Liver (tissue), 3 donors: ENCODE results near the gene SETBP1.

Source experiments
- CTCF ChIP-seq: fragments of 150-350 bp; IDR thresholded peaks from 2 replicates; pipeline ENCODE4 v1.5.1; 2017; ENCODE audit warnings: improper control_type of control experiment, low read depth, low read length; ENCODE audit not compliant: missing input control
- FOXA1 ChIP-seq: IDR thresholded peaks from 2 replicates; pipeline ENCODE4 v1.6.1; 2016; ENCODE audit warnings: antibody characterized with exemption
- GABPA ChIP-seq, 2 donors: IDR thresholded peaks in 1 of 2; conservative IDR thresholded peaks in 1 of 2; 2 replicates each; pipeline ENCODE4 v1.6.1; 2016; ENCODE audit warnings: antibody characterized with exemption in 2 of 2, mild to moderate bottlenecking in 1 of 2, moderate library complexity in 1 of 2
- JUND ChIP-seq, 2 donors: IDR thresholded peaks; 2 replicates each; pipeline ENCODE4 v1.6.1; 2016; ENCODE audit warnings: antibody characterized with exemption in 2 of 2
- MAX ChIP-seq: IDR thresholded peaks from 2 replicates; pipeline ENCODE4 v1.6.1; 2016; ENCODE audit warnings: antibody characterized with exemption
- NR2F2 ChIP-seq: IDR thresholded peaks from 2 replicates; pipeline ENCODE4 v1.6.1; 2016; ENCODE audit warnings: antibody characterized with exemption
- RAD21 ChIP-seq, 2 donors: IDR thresholded peaks; 2 replicates each; pipeline ENCODE4 v1.6.1; 2016; ENCODE audit warnings: antibody characterized with exemption in 2 of 2, mild to moderate bottlenecking in 2 of 2
- RXRA ChIP-seq, 2 donors: IDR thresholded peaks; 2 replicates each; pipeline ENCODE4 v1.6.1; 2017 to 2018; ENCODE audit warnings: antibody characterized with exemption in 2 of 2, mild to moderate bottlenecking in 1 of 2
- SP1 ChIP-seq: IDR thresholded peaks from 2 replicates; pipeline ENCODE4 v1.6.1; 2018; ENCODE audit warnings: antibody characterized with exemption, mild to moderate bottlenecking
- TAF1 ChIP-seq: conservative IDR thresholded peaks from 2 replicates; pipeline ENCODE4 v1.6.1; 2016; ENCODE audit warnings: antibody characterized with exemption, mild to moderate bottlenecking
- YY1 ChIP-seq: IDR thresholded peaks from 2 replicates; pipeline ENCODE4 v1.6.1; 2016; ENCODE audit warnings: antibody characterized with exemption, mild to moderate bottlenecking
- TF ChIP-seq, protein P1 (sequence below): IDR thresholded peaks from 2 replicates; pipeline ENCODE4 v1.6.1; 2016; ENCODE audit warnings: antibody characterized with exemption, mild to moderate bottlenecking
- TF ChIP-seq, protein P2 (sequence below): IDR thresholded peaks from 2 replicates; pipeline ENCODE4 v1.6.1; 2016; ENCODE audit warnings: antibody characterized with exemption
- donor health status: healthy.
- donor health status: healthy.

- no peak for TF ChIP-seq CTCF
- no peak for TF ChIP-seq SP1
- no peak for TF ChIP-seq RAD21 (IDR thresholded peaks at IDR 0.05)
- TF ChIP-seq, protein P1, sequence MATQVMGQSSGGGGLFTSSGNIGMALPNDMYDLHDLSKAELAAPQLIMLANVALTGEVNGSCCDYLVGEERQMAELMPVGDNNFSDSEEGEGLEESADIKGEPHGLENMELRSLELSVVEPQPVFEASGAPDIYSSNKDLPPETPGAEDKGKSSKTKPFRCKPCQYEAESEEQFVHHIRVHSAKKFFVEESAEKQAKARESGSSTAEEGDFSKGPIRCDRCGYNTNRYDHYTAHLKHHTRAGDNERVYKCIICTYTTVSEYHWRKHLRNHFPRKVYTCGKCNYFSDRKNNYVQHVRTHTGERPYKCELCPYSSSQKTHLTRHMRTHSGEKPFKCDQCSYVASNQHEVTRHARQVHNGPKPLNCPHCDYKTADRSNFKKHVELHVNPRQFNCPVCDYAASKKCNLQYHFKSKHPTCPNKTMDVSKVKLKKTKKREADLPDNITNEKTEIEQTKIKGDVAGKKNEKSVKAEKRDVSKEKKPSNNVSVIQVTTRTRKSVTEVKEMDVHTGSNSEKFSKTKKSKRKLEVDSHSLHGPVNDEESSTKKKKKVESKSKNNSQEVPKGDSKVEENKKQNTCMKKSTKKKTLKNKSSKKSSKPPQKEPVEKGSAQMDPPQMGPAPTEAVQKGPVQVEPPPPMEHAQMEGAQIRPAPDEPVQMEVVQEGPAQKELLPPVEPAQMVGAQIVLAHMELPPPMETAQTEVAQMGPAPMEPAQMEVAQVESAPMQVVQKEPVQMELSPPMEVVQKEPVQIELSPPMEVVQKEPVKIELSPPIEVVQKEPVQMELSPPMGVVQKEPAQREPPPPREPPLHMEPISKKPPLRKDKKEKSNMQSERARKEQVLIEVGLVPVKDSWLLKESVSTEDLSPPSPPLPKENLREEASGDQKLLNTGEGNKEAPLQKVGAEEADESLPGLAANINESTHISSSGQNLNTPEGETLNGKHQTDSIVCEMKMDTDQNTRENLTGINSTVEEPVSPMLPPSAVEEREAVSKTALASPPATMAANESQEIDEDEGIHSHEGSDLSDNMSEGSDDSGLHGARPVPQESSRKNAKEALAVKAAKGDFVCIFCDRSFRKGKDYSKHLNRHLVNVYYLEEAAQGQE: no peak
- TF ChIP-seq TAF1: no peak
- TF ChIP-seq, protein P2, sequence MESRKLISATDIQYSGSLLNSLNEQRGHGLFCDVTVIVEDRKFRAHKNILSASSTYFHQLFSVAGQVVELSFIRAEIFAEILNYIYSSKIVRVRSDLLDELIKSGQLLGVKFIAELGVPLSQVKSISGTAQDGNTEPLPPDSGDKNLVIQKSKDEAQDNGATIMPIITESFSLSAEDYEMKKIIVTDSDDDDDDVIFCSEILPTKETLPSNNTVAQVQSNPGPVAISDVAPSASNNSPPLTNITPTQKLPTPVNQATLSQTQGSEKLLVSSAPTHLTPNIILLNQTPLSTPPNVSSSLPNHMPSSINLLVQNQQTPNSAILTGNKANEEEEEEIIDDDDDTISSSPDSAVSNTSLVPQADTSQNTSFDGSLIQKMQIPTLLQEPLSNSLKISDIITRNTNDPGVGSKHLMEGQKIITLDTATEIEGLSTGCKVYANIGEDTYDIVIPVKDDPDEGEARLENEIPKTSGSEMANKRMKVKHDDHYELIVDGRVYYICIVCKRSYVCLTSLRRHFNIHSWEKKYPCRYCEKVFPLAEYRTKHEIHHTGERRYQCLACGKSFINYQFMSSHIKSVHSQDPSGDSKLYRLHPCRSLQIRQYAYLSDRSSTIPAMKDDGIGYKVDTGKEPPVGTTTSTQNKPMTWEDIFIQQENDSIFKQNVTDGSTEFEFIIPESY: no peak
- TF ChIP-seq FOXA1: no peak
- TF ChIP-seq RXRA (IDR thresholded peaks at IDR 0.05): no peak
- no peak for TF ChIP-seq MAX
- TF ChIP-seq GABPA (IDR thresholded peaks at IDR 0.05 in 1 of 2, conservative IDR thresholded peaks at IDR 0.05 in 1 of 2): no peak
- TF ChIP-seq JUND (IDR thresholded peaks at IDR 0.05): no peak
- no peak for TF ChIP-seq YY1
- no peak for TF ChIP-seq NR2F2
Observed at GRCh38 chr18:44636241-44636640, 44.4 kb upstream of the SETBP1 start.
